ENCODE measurements around the gene UBE2QL1.

The UBE2QL1 gene

GRCh38 chr5:6525910-6526309 is 77.3 kb downstream of the UBE2QL1 start:
- Histone ChIP-seq H3K9me2 (ENCODE audit: low read depth, low read length) (no peaks in the 10 kb centered on the region), H3K4me2 (ENCODE audit: low read length) (no peak overlapping the region), H3F3A (ENCODE audit: insufficient read depth, low read length) (no peaks in the 10 kb centered on the region), H3K4me3 (ENCODE audit: low read depth, low read length, poor library complexity, severe bottlenecking) (no peak overlapping the region), H3K27ac (ENCODE audit: low read depth, low read length, poor library complexity, severe bottlenecking) (no peak overlapping the region), H4K20me1 (ENCODE audit: insufficient read depth, low read length) (no peaks in the 10 kb centered on the region), H3K4me1 (ENCODE audit: insufficient read depth, low read length, severe bottlenecking) (no peaks in the 10 kb centered on the region), H2AFZ (ENCODE audit: low read length) (no peak overlapping the region), H3K9me3 (ENCODE audit: low read length) (no peaks in the 10 kb centered on the region), H3K9ac (ENCODE audit: low read length) (no peak overlapping the region), H3K36me3 (ENCODE audit: insufficient read depth, low read length) (no peaks in the 10 kb centered on the region), H3K27me3 (ENCODE audit: insufficient read depth, low read length) (peaks cover 8% of the 10 kb centered on the region; the same call in 1 of the 2 replicates), H3K79me2 (ENCODE audit: insufficient read depth, low read length) (no peaks in the 10 kb centered on the region)
- TF ChIP-seq CTCF (IDR thresholded peaks at IDR 0.05; ENCODE audit: low read length) (0 out of 2 replicates have a peak, but pooled peaks have one; percentile 9), EZH2 (IDR thresholded peaks at IDR 0.05; ENCODE audit: borderline replicate concordance, low read length) (no peak)

GRCh38 chr5:6527749-6528455 is 79.2 kb downstream of the UBE2QL1 start:
- H3K27ac ChIP-seq (ENCODE audit: low read depth, low read length, poor library complexity, severe bottlenecking), result no peak overlapping the region
- no peaks in the 10 kb centered on the region for H3K36me3 ChIP-seq (ENCODE audit: insufficient read depth, low read length)
- H2AFZ ChIP-seq (ENCODE audit: low read length), result no peak overlapping the region
- H3K4me2 ChIP-seq (ENCODE audit: low read length), result no peak overlapping the region
- H3K4me1 ChIP-seq (ENCODE audit: insufficient read depth, low read length, severe bottlenecking), result no peaks in the 10 kb centered on the region
- no peaks in the 10 kb centered on the region for H3F3A ChIP-seq (ENCODE audit: insufficient read depth, low read length)
- no peaks in the 10 kb centered on the region for H3K9me2 ChIP-seq (ENCODE audit: low read depth, low read length)
- peaks cover 8% of the 10 kb centered on the region; the same call in 1 of the 2 replicates for H3K27me3 ChIP-seq (ENCODE audit: insufficient read depth, low read length)
- no peak overlapping the region for H3K9ac ChIP-seq (ENCODE audit: low read length)
- TF ChIP-seq EZH2 (IDR thresholded peaks at IDR 0.05; ENCODE audit: borderline replicate concordance, low read length), result no peak
- no peak for TF ChIP-seq CTCF (IDR thresholded peaks at IDR 0.05; ENCODE audit: low read length)
- H3K79me2 ChIP-seq (ENCODE audit: insufficient read depth, low read length), result no peaks in the 10 kb centered on the region
- no peaks in the 10 kb centered on the region for H4K20me1 ChIP-seq (ENCODE audit: insufficient read depth, low read length)
- no peaks in the 10 kb centered on the region for H3K9me3 ChIP-seq (ENCODE audit: low read length)
- H3K4me3 ChIP-seq (ENCODE audit: low read depth, low read length, poor library complexity, severe bottlenecking), result no peak overlapping the region

GRCh38 chr5:6535594-6535993 is 86.9 kb downstream of the UBE2QL1 start:
- 0 out of 2 replicates have a peak, but pooled peaks cover 4% of the 10 kb centered on the region for H3K27me3 ChIP-seq (ENCODE audit: insufficient read depth, low read length)
- H3K27ac ChIP-seq (ENCODE audit: low read depth, low read length, poor library complexity, severe bottlenecking), result no peak overlapping the region
- no peaks in the 10 kb centered on the region for H3K4me1 ChIP-seq (ENCODE audit: insufficient read depth, low read length, severe bottlenecking)
- H3K79me2 ChIP-seq (ENCODE audit: insufficient read depth, low read length), result no peaks in the 10 kb centered on the region
- no peaks in the 10 kb centered on the region for H3K9me2 ChIP-seq (ENCODE audit: low read depth, low read length)
- H3K4me2 ChIP-seq (ENCODE audit: low read length), result no peak overlapping the region
- H3F3A ChIP-seq (ENCODE audit: insufficient read depth, low read length), result no peaks in the 10 kb centered on the region
- no peak overlapping the region for H3K4me3 ChIP-seq (ENCODE audit: low read depth, low read length, poor library complexity, severe bottlenecking)
- H3K9ac ChIP-seq (ENCODE audit: low read length), result no peak overlapping the region
- no peaks in the 10 kb centered on the region for H4K20me1 ChIP-seq (ENCODE audit: insufficient read depth, low read length)
- no peaks in the 10 kb centered on the region for H3K36me3 ChIP-seq (ENCODE audit: insufficient read depth, low read length)
- H2AFZ ChIP-seq (ENCODE audit: low read length), result no peak overlapping the region
- TF ChIP-seq EZH2 (IDR thresholded peaks at IDR 0.05; ENCODE audit: borderline replicate concordance, low read length), result no peak
- no peak for TF ChIP-seq CTCF (IDR thresholded peaks at IDR 0.05; ENCODE audit: low read length)
- H3K9me3 ChIP-seq (ENCODE audit: low read length), result no peaks in the 10 kb centered on the region

All from OCI-LY1 (cell line).